ENCODE measurements around the gene CNNM1.

GRCh38 chr10:99339077-99339476 is 9.9 kb downstream of the CNNM1 start:
- TF ChIP-seq POLR2A (IDR thresholded peaks at IDR 0.05; ENCODE audit: low read depth, low read length): no peak
- TF ChIP-seq PAX5 (IDR thresholded peaks at IDR 0.05; ENCODE audit: insufficient read depth, low read length, severe bottlenecking): no peak
- no peak for TF ChIP-seq TAF1 (IDR thresholded peaks at IDR 0.05; ENCODE audit: low read depth, low read length)
- TF ChIP-seq POLR2AphosphoS5 (IDR thresholded peaks at IDR 0.05; ENCODE audit: low read depth, low read length): no peak
- TF ChIP-seq SPI1 (IDR thresholded peaks at IDR 0.05; ENCODE audit: low read depth, low read length): no peak
- TF ChIP-seq POU2F2 (IDR thresholded peaks at IDR 0.05; ENCODE audit: low read depth, low read length): no peak
